ENCODE results near the gene SART3.
"Not testable (repeated sequence)": the region's sequence is repeated elsewhere in the genome, so short reads cannot be mapped to it uniquely, and the experiment has no call there.

The SART3 gene

DNA sequence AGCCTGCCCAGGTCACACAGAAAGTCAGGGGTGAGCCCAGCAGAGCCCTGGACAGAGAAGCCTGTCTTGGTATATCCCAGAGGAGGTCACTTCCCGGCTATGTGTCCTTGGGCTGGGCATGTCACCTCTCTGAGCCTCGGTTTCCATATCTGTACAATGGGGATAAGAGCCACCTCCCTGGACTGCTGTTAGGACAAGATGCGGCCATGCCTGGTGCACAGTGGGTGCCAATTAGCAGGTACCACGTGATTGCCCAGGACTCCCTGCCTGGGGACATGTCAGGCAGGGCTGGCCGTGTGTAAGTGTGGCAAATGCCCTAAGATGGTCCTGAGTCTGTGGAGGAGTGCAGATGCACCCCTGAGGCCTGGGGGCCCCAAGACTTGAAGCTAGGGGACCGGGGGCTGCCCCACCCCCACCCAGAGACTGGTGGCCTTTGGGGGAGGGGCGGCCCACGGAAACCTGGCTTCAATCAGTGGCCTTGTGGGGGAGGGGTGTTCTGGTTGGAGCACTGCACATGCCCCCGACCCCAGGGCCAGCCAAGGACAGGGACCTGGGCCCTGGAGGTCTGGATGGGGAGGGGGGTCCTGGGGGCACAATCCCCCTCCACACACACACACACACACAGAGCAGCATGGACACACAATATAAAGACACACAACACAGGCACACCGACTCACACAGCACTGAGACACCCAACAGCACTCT is 36.0 kb upstream of the SART3 start:
- Histone ChIP-seq H3K4me3 (ENCODE audit: insufficient read depth, low read depth, low read length, poor library complexity, severe bottlenecking) (no peak overlapping the region), H3K4me1 (ENCODE audit: control insufficient read depth, insufficient read depth, low read length, poor library complexity, severe bottlenecking) (no peaks in the 10 kb centered on the region)
- DNase-seq: no peak

DNA sequence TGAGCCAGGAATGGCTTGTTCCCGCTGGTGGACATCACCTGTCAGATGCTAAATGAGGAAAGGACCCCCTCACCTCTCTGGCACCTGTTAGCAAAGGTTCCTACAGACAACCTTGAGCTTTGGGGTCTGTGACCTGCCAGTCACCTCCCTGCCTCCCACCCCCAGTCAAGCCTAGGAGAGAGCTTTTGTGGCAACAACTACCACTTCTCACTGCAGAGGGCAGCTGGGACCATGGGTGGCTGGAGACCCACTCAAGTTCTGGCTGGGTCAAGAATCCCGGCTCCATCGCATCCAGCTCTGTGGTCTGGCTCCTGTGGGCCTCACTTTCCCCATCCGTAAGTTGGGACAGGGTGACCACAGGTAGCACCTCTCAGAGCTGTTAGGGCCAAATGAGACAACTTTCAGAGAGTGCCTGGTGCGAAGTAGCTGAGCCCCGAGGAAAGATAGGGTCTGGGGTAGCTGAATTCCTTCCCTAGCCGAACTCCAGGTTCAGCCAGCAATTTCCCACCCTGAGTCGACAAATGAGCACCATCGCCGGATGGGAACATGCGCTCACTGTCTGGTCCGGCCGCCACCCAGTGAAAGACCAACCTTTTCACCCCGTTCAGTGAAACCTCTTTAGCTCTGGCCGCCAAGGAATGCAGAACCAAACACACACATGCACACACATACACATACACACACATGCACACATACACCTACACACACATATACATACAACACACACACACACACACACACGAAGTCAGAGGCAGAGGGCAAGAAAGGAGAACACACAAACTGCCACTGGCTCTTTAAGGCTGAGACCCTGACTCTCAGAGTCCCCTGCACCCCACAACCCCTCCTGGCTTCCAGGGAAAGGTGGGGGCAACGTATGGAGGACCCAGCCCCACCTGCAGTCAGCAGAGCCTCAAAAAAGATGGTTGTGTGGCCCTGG is 35.0 kb upstream of the SART3 start:
- Histone ChIP-seq H3K36me3 (ENCODE audit: control insufficient read depth, insufficient read depth, low read length) (no peaks in the 10 kb centered on the region), H3K9me3 (ENCODE audit: control insufficient read depth, low read length) (no peaks in the 10 kb centered on the region), H3K4me3 (ENCODE audit: insufficient read depth, low read depth, low read length, poor library complexity, severe bottlenecking) (no peak overlapping the region), H3K27me3 (replicated peaks; ENCODE audit: control insufficient read depth, insufficient read depth, low read length, poor library complexity, severe bottlenecking) (no peaks in the 10 kb centered on the region), H3K4me1 (ENCODE audit: control insufficient read depth, insufficient read depth, low read length, poor library complexity, severe bottlenecking) (no peaks in the 10 kb centered on the region), H3K27ac (ENCODE audit: insufficient read depth, low read length, poor library complexity, severe bottlenecking) (no peak overlapping the region)
- DNase-seq: no peak

More for the DNA sequence above, 36.0 kb upstream of the SART3 start:
- Histone ChIP-seq H3K9me3 (ENCODE audit: control insufficient read depth, low read length) (no peaks in the 10 kb centered on the region), H3K36me3 (ENCODE audit: control insufficient read depth, insufficient read depth, low read length) (no peaks in the 10 kb centered on the region), H3K27me3 (replicated peaks; ENCODE audit: control insufficient read depth, insufficient read depth, low read length, poor library complexity, severe bottlenecking) (no peaks in the 10 kb centered on the region), H3K27ac (ENCODE audit: insufficient read depth, low read length, poor library complexity, severe bottlenecking) (no peak overlapping the region)

DNA sequence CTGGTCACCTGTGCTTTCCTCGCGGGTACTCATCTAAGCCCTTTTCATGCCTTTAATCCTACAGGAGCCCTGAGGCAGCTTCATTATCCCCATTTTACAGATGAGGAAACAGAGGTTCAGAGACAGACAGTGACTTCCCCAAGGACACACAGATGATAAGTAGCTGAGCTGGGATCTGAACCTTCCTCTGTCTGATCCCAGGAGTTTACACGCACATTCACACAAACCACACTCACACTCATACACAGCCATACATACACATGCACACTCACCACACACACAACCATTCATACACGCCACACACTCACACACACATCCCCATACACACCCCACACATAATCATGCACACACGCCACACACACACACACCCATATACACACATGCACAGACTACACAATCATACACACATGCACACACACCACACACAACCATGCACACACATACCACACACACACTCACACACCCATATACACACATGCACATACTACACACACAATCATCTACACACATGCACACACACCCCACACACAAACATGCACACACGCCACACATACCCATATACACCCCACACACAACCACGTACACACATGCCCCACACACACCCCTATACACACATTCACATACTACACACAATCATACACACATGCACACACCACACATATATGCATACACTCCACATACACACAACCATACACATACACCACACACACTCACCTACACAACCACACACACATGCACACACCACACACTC is 34.2 kb upstream of the SART3 start:
- Histone ChIP-seq H3K27ac (ENCODE audit: insufficient read depth, low read length, poor library complexity, severe bottlenecking) (no peak overlapping the region), H3K9me3 (ENCODE audit: control insufficient read depth, low read length) (no peaks in the 10 kb centered on the region), H3K4me1 (ENCODE audit: control insufficient read depth, insufficient read depth, low read length, poor library complexity, severe bottlenecking) (no peaks in the 10 kb centered on the region), H3K27me3 (replicated peaks; ENCODE audit: control insufficient read depth, insufficient read depth, low read length, poor library complexity, severe bottlenecking) (no peaks in the 10 kb centered on the region), H3K4me3 (ENCODE audit: insufficient read depth, low read depth, low read length, poor library complexity, severe bottlenecking) (no peak overlapping the region), H3K36me3 (ENCODE audit: control insufficient read depth, insufficient read depth, low read length) (no peaks in the 10 kb centered on the region)
- no peak for DNase-seq

DNA sequence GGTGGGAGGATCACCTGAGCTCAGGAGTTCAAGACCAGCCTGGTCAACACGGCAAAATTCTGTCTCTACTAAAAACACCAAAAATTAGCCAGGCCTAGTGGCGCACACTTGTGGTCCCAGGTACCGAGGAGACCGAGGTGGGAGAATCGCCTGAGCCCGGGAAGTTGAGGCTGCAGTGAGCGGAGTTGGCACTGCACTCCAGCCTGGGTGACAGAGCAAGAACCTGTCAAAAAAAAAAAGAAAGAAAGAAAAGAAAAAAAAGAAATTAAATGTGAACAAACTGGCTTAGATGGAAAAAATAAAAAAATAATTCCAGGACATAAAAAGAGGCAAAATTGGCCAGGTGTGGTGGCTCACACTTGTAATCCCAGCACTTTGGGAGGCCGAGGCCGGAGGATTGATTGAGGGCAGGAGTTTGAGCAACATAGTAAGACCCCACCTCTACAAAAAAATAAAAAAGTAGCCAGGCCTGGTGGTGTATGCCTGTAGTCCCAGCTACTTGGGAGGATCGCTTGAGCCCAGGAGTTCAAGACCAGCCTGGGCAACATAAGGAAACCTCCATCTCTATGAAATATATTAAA is 33.4 kb upstream of the SART3 start:
- Histone ChIP-seq H3K27me3 (replicated peaks; ENCODE audit: control insufficient read depth, insufficient read depth, low read length, poor library complexity, severe bottlenecking) (no peaks in the 10 kb centered on the region), H3K9me3 (ENCODE audit: control insufficient read depth, low read length) (no peaks in the 10 kb centered on the region), H3K27ac (ENCODE audit: insufficient read depth, low read length, poor library complexity, severe bottlenecking) (no peak overlapping the region), H3K4me1 (ENCODE audit: control insufficient read depth, insufficient read depth, low read length, poor library complexity, severe bottlenecking) (no peaks in the 10 kb centered on the region), H3K4me3 (ENCODE audit: insufficient read depth, low read depth, low read length, poor library complexity, severe bottlenecking) (no peak overlapping the region), H3K36me3 (ENCODE audit: control insufficient read depth, insufficient read depth, low read length) (no peaks in the 10 kb centered on the region)
- DNase-seq: no peak

DNA sequence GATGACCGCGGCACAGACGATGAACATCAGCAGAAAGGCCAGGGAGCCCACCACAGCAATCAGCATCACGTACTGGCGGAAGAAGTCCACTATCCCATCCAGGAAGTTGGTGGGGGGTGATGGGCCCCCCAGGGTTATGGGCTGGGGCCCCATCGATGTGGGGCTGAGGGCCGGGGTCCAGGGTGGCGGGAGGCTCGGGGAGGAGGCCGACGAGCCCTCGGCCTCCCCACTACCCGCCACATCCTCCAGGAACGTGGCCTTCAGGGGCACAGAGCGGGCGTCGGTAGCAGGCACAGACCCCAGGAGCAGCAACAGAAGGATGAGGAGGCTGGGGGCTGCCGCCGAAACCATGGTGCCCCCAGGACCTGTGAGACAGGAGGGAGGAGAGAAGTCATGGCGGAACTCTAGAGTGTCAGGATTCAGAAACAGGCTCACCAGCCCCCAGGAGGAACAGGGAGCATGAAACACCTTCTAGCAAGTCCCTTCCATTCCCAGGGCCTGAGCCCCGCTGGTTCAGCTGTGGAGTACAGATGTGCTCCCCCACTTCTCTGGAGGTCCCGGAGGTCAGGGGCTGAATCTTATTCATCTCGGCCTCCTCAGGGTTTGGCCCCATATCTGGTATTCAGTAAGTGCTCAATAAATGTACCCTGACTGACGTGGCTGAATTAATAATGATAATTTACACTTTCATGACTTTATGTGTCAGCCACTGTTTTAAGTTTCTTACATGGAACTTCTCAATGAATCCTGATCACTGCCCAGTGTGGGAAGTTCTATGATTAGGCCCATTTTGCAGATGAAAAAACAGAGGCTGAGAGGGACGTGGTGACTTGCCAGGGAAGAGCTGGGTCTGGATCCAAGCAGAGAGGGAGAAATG is 31.3 kb upstream of the SART3 start:
- H3K4me3 ChIP-seq (ENCODE audit: insufficient read depth, low read depth, low read length, poor library complexity, severe bottlenecking): no peak overlapping the region
- H3K9me3 ChIP-seq (ENCODE audit: control insufficient read depth, low read length): no peaks in the 10 kb centered on the region
- H3K4me1 ChIP-seq (ENCODE audit: control insufficient read depth, insufficient read depth, low read length, poor library complexity, severe bottlenecking): no peaks in the 10 kb centered on the region
- no peaks in the 10 kb centered on the region for H3K27me3 ChIP-seq (replicated peaks; ENCODE audit: control insufficient read depth, insufficient read depth, low read length, poor library complexity, severe bottlenecking)
- H3K36me3 ChIP-seq (ENCODE audit: control insufficient read depth, insufficient read depth, low read length): no peaks in the 10 kb centered on the region
- no peak for DNase-seq
- no peak overlapping the region for H3K27ac ChIP-seq (ENCODE audit: insufficient read depth, low read length, poor library complexity, severe bottlenecking)

DNA sequence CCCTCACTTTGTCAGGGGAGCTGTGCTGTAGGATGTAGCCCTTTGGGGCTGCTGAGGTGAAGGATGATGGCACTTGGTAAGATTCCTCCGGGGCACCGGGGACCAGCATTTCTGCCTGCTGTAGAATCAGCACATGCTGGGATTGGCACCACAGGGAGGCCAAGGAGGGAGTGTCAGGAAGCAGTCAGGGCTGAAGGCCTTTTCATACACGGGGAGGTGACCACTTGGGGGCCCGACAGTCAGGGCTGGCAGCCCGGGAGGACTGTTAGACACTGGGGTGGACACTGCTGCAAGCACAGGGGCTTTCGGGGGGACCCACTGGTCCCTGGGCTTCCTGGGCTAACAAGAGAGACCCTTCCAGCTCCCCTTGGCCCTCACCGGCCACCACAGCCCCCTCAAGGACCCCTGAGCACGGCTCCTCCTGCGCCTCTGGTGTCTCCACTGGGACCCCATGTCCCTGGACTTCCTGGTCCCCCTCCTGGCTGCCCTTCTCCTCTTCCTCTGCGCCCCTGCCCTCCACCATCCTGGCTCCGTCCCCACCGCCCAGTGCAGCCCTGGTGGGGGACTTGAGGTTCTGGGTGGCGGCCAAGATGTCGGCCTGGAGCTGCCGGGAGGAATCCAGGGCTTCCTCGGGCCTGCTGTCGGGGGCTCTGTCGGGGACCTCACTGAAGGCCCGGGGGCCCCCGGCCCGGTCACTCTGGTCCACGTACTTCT is 30.5 kb upstream of the SART3 start:
- Histone ChIP-seq H3K27me3 (replicated peaks; ENCODE audit: control insufficient read depth, insufficient read depth, low read length, poor library complexity, severe bottlenecking) (no peaks in the 10 kb centered on the region), H3K27ac (ENCODE audit: insufficient read depth, low read length, poor library complexity, severe bottlenecking) (no peak overlapping the region), H3K36me3 (ENCODE audit: control insufficient read depth, insufficient read depth, low read length) (no peaks in the 10 kb centered on the region), H3K4me3 (ENCODE audit: insufficient read depth, low read depth, low read length, poor library complexity, severe bottlenecking) (no peak overlapping the region), H3K4me1 (ENCODE audit: control insufficient read depth, insufficient read depth, low read length, poor library complexity, severe bottlenecking) (no peaks in the 10 kb centered on the region), H3K9me3 (ENCODE audit: control insufficient read depth, low read length) (no peaks in the 10 kb centered on the region)
- DNase-seq: no peak

DNA sequence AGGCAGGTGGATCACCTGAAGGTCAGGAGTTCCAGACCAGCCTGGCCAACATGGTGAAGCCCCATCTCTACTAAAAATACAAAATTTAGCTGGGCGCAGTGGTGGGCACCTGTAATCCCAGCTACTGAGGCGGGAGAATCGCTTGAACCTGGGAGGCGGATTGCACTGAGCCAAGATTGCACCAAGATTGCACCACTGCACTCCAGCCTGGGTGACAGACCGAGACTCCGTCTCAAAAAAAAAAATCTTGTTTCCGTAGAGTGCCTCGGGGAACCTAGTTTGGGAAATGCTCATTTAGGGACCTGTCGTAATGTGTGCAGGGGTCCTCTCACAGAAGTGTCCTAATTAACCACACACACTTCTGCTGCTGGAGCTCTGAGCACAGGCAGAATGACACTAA is 29.5 kb upstream of the SART3 start:
- not testable (repeated sequence) for H3K4me1 ChIP-seq (ENCODE audit: control insufficient read depth, insufficient read depth, low read length, poor library complexity, severe bottlenecking); H3K4me3 ChIP-seq (ENCODE audit: insufficient read depth, low read depth, low read length, poor library complexity, severe bottlenecking)

DNA sequence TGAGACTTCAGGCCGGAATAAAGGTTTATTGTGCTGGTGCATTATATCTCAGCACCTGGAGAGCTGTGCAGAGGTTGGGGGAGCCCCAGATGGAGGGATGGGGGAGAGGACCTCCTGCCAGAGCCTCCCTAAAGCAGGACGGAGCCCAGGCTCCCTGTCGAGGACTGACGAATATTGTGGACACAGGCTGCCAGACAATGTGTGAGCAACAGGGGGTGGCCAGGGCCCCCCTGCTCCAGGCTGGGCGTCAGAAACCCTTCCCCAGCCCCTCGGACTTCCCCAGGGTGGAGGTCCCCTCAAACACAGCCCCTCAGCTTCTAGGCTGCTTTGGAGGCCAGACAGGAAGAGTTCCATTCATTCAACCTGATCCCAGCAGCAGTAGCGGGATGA is 28.9 kb upstream of the SART3 start:
- H3K27me3 ChIP-seq (replicated peaks; ENCODE audit: control insufficient read depth, insufficient read depth, low read length, poor library complexity, severe bottlenecking): no peaks in the 10 kb centered on the region
- H3K4me3 ChIP-seq (ENCODE audit: insufficient read depth, low read depth, low read length, poor library complexity, severe bottlenecking): no peak overlapping the region
- no peaks in the 10 kb centered on the region for H3K4me1 ChIP-seq (ENCODE audit: control insufficient read depth, insufficient read depth, low read length, poor library complexity, severe bottlenecking)
- H3K36me3 ChIP-seq (ENCODE audit: control insufficient read depth, insufficient read depth, low read length): no peaks in the 10 kb centered on the region
- no peak for DNase-seq
- H3K9me3 ChIP-seq (ENCODE audit: control insufficient read depth, low read length): no peaks in the 10 kb centered on the region
- no peak overlapping the region for H3K27ac ChIP-seq (ENCODE audit: insufficient read depth, low read length, poor library complexity, severe bottlenecking)

More for the DNA sequence above, 29.5 kb upstream of the SART3 start:
- not testable (repeated sequence) for H3K27ac ChIP-seq (ENCODE audit: insufficient read depth, low read length, poor library complexity, severe bottlenecking); H3K9me3 ChIP-seq (ENCODE audit: control insufficient read depth, low read length); H3K27me3 ChIP-seq (replicated peaks; ENCODE audit: control insufficient read depth, insufficient read depth, low read length, poor library complexity, severe bottlenecking); DNase-seq; H3K36me3 ChIP-seq (ENCODE audit: control insufficient read depth, insufficient read depth, low read length)
